ENCODE results near the gene M1AP.

Gene M1AP

GRCh38 chr2:74554820-74555531 is 93.2 kb downstream of the M1AP start:
- peak; percentile 71 for DNase-seq
- Histone ChIP-seq H3K27ac (ENCODE audit: low read length, poor library complexity, severe bottlenecking) (peak overlapping the region; percentile 70), H4K91ac (ENCODE audit: low read length) (peak overlapping the region; percentile 1), H3K4me1 (ENCODE audit: control insufficient read depth, insufficient read depth, low read depth, low read length) (peaks cover 21% of the 10 kb centered on the region), H3K4me2 (ENCODE audit: low read length, poor library complexity, severe bottlenecking) (peak overlapping the region; percentile 82), H3K79me1 (replicated peaks; ENCODE audit: low read length, poor library complexity, severe bottlenecking) (peaks cover 25% of the 10 kb centered on the region), H3K9me3 (ENCODE audit: control insufficient read depth, low read length) (no peaks in the 10 kb centered on the region), H2BK5ac (ENCODE audit: low read depth, low read length, poor library complexity, severe bottlenecking) (no peak overlapping the region), H3K36me3 (ENCODE audit: control insufficient read depth in 1 of 2, insufficient read depth in 2 of 2, low read depth in 1 of 2, low read length in 2 of 2) (peaks cover 13 to 22% of the 10 kb centered on the region in 2 experiments), H2AK5ac (ENCODE audit: low read length, severe bottlenecking) (no peak overlapping the region), H4K8ac (ENCODE audit: low read length) (peak overlapping the region; percentile 35), H2BK15ac (ENCODE audit: low read depth, poor library complexity, severe bottlenecking) (no peak overlapping the region), H3K23ac (ENCODE audit: low read length in 2 of 2) (peak overlapping the region in 1 of 2 experiments; percentile 92), H3K4me3 (ENCODE audit: insufficient read depth in 1 of 2, low read depth in 1 of 2, low read length in 2 of 2) (peak overlapping the region; percentile 66 to 99), H2BK120ac (ENCODE audit: low read depth, low read length) (no peak overlapping the region), H3K4ac (ENCODE audit: low read depth in 1 of 2, low read length in 2 of 2) (no peak overlapping the region), H2AFZ (ENCODE audit: low read depth, low read length) (peak overlapping the region; percentile 78), H3K14ac (ENCODE audit: low read length in 2 of 2) (peak overlapping the region in 1 of 2 experiments; percentile 97), H3K27me3 (ENCODE audit: control insufficient read depth in 1 of 2, insufficient read depth in 1 of 2, low read length in 2 of 2) (no peaks in the 10 kb centered on the region), H3K9ac (ENCODE audit: low read length) (peak overlapping the region; percentile 93), H3K18ac (ENCODE audit: low read depth in 1 of 2, low read length in 2 of 2) (peak overlapping the region in 1 of 2 experiments; percentile 79), H2BK12ac (ENCODE audit: low read length in 2 of 2) (peak overlapping the region in 1 of 2 experiments; percentile 28)
- WGBS = 2% methylated on average over 40 of the region's 58 CpGs

- Histone ChIP-seq H3K4me3 (ENCODE audit: insufficient read depth in 1 of 2, low read depth in 1 of 2, low read length in 2 of 2) (peak within 1 kb of the TSS; percentile 66 to 99), H3K79me1 (replicated peaks; ENCODE audit: low read length, poor library complexity, severe bottlenecking) (peaks cover 30% of the 10 kb centered on the region), H3K23ac (ENCODE audit: low read length in 2 of 2) (peak within 1 kb of the TSS in 1 of 2 experiments; percentile 92), H2BK12ac (ENCODE audit: low read length in 2 of 2) (peak within 1 kb of the TSS; percentile 59 to 88), H3K27ac (ENCODE audit: low read length, poor library complexity, severe bottlenecking) (peak within 1 kb of the TSS; percentile 70), H3K4me2 (ENCODE audit: low read length, poor library complexity, severe bottlenecking) (peak within 1 kb of the TSS; percentile 82), H3K4ac (ENCODE audit: low read depth in 1 of 2, low read length in 2 of 2) (peak within 1 kb of the TSS; percentile 18 to 81), H2AFZ (ENCODE audit: low read depth, low read length) (peak within 1 kb of the TSS; percentile 78), H3K27me3 (ENCODE audit: control insufficient read depth in 1 of 2, insufficient read depth in 1 of 2, low read length in 2 of 2) (no peaks in the 10 kb centered on the region), H2BK120ac (ENCODE audit: low read depth, low read length) (peak within 1 kb of the TSS; percentile 91), H3K9me3 (ENCODE audit: control insufficient read depth, low read length) (no peaks in the 10 kb centered on the region), H4K91ac (ENCODE audit: low read length) (peak within 1 kb of the TSS; percentile 92), H3K9ac (ENCODE audit: low read length) (peak within 1 kb of the TSS; percentile 93), H2AK5ac (ENCODE audit: low read length, severe bottlenecking) (peak within 1 kb of the TSS; percentile 23), H4K8ac (ENCODE audit: low read length) (peak within 1 kb of the TSS; percentile 91), H2BK15ac (ENCODE audit: low read depth, poor library complexity, severe bottlenecking) (peak within 1 kb of the TSS; percentile 85), H3K36me3 (ENCODE audit: control insufficient read depth in 1 of 2, insufficient read depth in 2 of 2, low read depth in 1 of 2, low read length in 2 of 2) (peaks cover 13 to 22% of the 10 kb centered on the region in 2 experiments), H3K4me1 (ENCODE audit: control insufficient read depth, insufficient read depth, low read depth, low read length) (peaks cover 26% of the 10 kb centered on the region), H3K14ac (ENCODE audit: low read length in 2 of 2) (peak within 1 kb of the TSS in 1 of 2 experiments; percentile 97), H2BK5ac (ENCODE audit: low read depth, low read length, poor library complexity, severe bottlenecking) (no peak within 1 kb of the TSS), H3K18ac (ENCODE audit: low read depth in 1 of 2, low read length in 2 of 2) (peak within 1 kb of the TSS; percentile 69 to 97)
- DNase-seq = peak; percentile 94
- under 1% methylated on average over 58 of the region's 73 CpGs for WGBS
These were observed 94.0 kb downstream of the M1AP start, which contains the start of the genes DOK1 and LOXL3 for GRCh38 chr2:74553892-74554819. DOK1 (plus strand) TSS chr2:74554720; CDS start chr2:74554755, 35 bp downstream. LOXL3 (minus strand) TSS chr2:74553942; CDS start chr2:74552634, 1,308 bp downstream.

DNA sequence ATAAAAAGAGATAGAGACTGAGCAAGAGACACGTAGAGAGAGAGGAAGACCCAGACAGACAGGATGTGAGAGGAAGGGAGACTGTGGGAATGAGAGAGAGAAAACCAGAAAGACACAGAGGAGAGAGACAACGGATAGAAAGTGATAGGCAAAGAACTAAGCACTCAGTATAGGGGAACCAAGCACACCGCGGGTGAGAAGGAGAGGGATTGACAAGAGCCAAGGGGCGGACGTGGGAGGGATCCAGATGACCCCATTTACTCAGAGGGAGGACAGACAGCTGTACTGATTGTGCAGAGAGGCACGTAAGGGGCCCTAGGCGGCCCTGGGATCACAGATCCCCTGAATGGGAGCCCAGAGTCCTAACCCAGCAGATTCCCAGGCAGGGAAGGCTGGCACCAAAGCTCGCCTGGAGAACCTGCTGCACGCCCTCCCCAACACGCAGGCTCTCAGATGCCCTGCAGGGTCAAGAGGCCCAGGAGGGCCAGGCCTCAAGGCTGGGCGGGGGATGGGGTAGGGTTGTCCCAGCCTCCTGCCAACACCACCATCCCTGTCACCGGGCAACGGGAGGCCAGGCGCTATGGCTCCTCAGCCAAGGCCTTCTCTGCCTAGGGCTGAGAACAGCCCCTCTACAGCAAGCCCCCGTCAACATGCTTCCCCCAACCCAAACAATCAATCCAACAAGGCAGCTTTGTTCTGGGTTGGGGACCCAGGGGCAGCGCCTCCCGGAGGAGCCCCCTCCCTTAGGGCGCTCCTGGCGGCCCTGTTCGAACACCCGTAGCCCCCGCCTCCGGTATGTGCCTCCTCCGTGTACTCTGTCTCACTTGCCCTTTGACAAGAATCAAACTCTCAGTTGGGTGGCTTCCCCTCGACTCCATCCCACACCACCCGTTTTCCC is 95.0 kb downstream of the M1AP start:
- Histone ChIP-seq H3K23ac (ENCODE audit: low read length in 2 of 2) (no peak overlapping the region), H3K36me3 (ENCODE audit: control insufficient read depth in 1 of 2, insufficient read depth in 2 of 2, low read depth in 1 of 2, low read length in 2 of 2) (peaks cover 13 to 17% of the 10 kb centered on the region in 2 experiments), H2AK5ac (ENCODE audit: low read length, severe bottlenecking) (peak overlapping the region; percentile 23), H3K27me3 (ENCODE audit: control insufficient read depth in 1 of 2, insufficient read depth in 1 of 2, low read length in 2 of 2) (no peaks in the 10 kb centered on the region), H3K4me3 (ENCODE audit: insufficient read depth in 1 of 2, low read depth in 1 of 2, low read length in 2 of 2) (peak overlapping the region; percentile 66 to 99), H3K4me1 (ENCODE audit: control insufficient read depth, insufficient read depth, low read depth, low read length) (peaks cover 29% of the 10 kb centered on the region), H3K27ac (ENCODE audit: low read length, poor library complexity, severe bottlenecking) (peak overlapping the region; percentile 27), H4K8ac (ENCODE audit: low read length) (peak overlapping the region; percentile 74), H2BK120ac (ENCODE audit: low read depth, low read length) (peak overlapping the region; percentile 45), H3K14ac (ENCODE audit: low read length in 2 of 2) (peak overlapping the region in 1 of 2 experiments; percentile 53), H3K79me1 (replicated peaks; ENCODE audit: low read length, poor library complexity, severe bottlenecking) (peaks cover 30% of the 10 kb centered on the region), H3K9ac (ENCODE audit: low read length) (peak overlapping the region; percentile 93), H3K4me2 (ENCODE audit: low read length, poor library complexity, severe bottlenecking) (peak overlapping the region; percentile 72), H2BK12ac (ENCODE audit: low read length in 2 of 2) (peak overlapping the region; percentile 32 to 59), H2BK5ac (ENCODE audit: low read depth, low read length, poor library complexity, severe bottlenecking) (no peak overlapping the region), H3K9me3 (ENCODE audit: control insufficient read depth, low read length) (no peaks in the 10 kb centered on the region), H4K91ac (ENCODE audit: low read length) (peak overlapping the region; percentile 92), H3K18ac (ENCODE audit: low read depth in 1 of 2, low read length in 2 of 2) (peak overlapping the region; percentile 23 to 90), H2AFZ (ENCODE audit: low read depth, low read length) (peak overlapping the region; percentile 33), H3K4ac (ENCODE audit: low read depth in 1 of 2, low read length in 2 of 2) (peak overlapping the region in 1 of 2 experiments; percentile 67), H2BK15ac (ENCODE audit: low read depth, poor library complexity, severe bottlenecking) (peak overlapping the region; percentile 12)
- DNase-seq = no peak
- 30% methylated on average over 26 of the region's 27 CpGs for WGBS
